ENCODE data around the gene FAM184A. TPM values are rescaled to one million over a fixed set of nuclear protein-coding genes. Genes with fewer than 3 reads are reported as not detected.

Gene FAM184A
- total and polyA plus RNA-seq, 2 donors from 2014 or later: 3.4 to 9.0 TPM

- Histone ChIP-seq H3K27ac (ENCODE audit: low read depth in 2 of 2, low read length in 2 of 2) (no peak overlapping the region), H3K9ac (ENCODE audit: low read length in 3 of 3) (no peak overlapping the region), H3K9me3 (ENCODE audit: control insufficient read depth in 2 of 3, insufficient read depth in 1 of 3, low read length in 3 of 3) (no peaks in the 10 kb centered on the region), H3K36me3 (ENCODE audit: control insufficient read depth in 2 of 3, insufficient read depth in 3 of 3, low read length in 3 of 3) (no peaks in the 10 kb centered on the region), H3K27me3 (ENCODE audit: control insufficient read depth, insufficient read depth, low read length) (no peaks in the 10 kb centered on the region), H3K4me1 (ENCODE audit: control insufficient read depth in 2 of 3, insufficient read depth in 2 of 3, low read depth in 1 of 3, low read length in 3 of 3) (peaks cover 0 to 6% (median 3%) of the 10 kb centered on the region in 3 donors), H3K4me3 (ENCODE audit: low read length in 3 of 3) (no peak overlapping the region)
- intact Hi-C loops (cut with DNase I): no loop called here
- FAIRE-seq: no peak
- DNase-seq: no peak
- no peak for TF ChIP-seq CTCF (IDR thresholded peaks at IDR 0.05; ENCODE audit: borderline replicate concordance, extremely low read depth, insufficient read depth)
Measured at GRCh38 chr6:119075200-119075981, 3.1 kb downstream of the FAM184A start.

GRCh38 chr6:119073307-119074051 is 5.0 kb downstream of the FAM184A start:
- Histone ChIP-seq H3K9ac (ENCODE audit: low read length in 3 of 3) (no peak overlapping the region), H3K4me1 (ENCODE audit: control insufficient read depth in 2 of 3, insufficient read depth in 2 of 3, low read depth in 1 of 3, low read length in 3 of 3) (peaks cover 0 to 6% (median 3%) of the 10 kb centered on the region in 3 donors), H3K9me3 (ENCODE audit: control insufficient read depth in 2 of 3, insufficient read depth in 1 of 3, low read length in 3 of 3) (no peaks in the 10 kb centered on the region), H3K27me3 (ENCODE audit: control insufficient read depth, insufficient read depth, low read length) (no peaks in the 10 kb centered on the region), H3K36me3 (ENCODE audit: control insufficient read depth in 2 of 3, insufficient read depth in 3 of 3, low read length in 3 of 3) (no peaks in the 10 kb centered on the region), H3K27ac (ENCODE audit: low read depth in 2 of 2, low read length in 2 of 2) (no peak overlapping the region), H3K4me3 (ENCODE audit: low read length in 3 of 3) (no peak overlapping the region)
- intact Hi-C loops (cut with DNase I): no loop called here
- no peak for DNase-seq
- no peak for TF ChIP-seq CTCF (IDR thresholded peaks at IDR 0.05; ENCODE audit: borderline replicate concordance, extremely low read depth, insufficient read depth)
- no peak for FAIRE-seq

- FAIRE-seq (no peak), DNase-seq (no peak)
- H3K4me3 ChIP-seq (ENCODE audit: low read length in 3 of 3): no peak overlapping the region
- H3K27ac ChIP-seq (ENCODE audit: low read depth in 2 of 2, low read length in 2 of 2): no peak overlapping the region
- no peaks in the 10 kb centered on the region for H3K36me3 ChIP-seq (ENCODE audit: control insufficient read depth in 2 of 3, insufficient read depth in 3 of 3, low read length in 3 of 3)
- intact Hi-C loops (cut with DNase I): no loop called here
- H3K27me3 ChIP-seq (ENCODE audit: control insufficient read depth, insufficient read depth, low read length): no peaks in the 10 kb centered on the region
- no peak overlapping the region for H3K9ac ChIP-seq (ENCODE audit: low read length in 3 of 3)
- no peaks in the 10 kb centered on the region for H3K4me1 ChIP-seq (ENCODE audit: control insufficient read depth in 2 of 3, insufficient read depth in 2 of 3, low read depth in 1 of 3, low read length in 3 of 3)
- no peak for TF ChIP-seq CTCF (IDR thresholded peaks at IDR 0.05; ENCODE audit: borderline replicate concordance, extremely low read depth, insufficient read depth)
- H3K9me3 ChIP-seq (ENCODE audit: control insufficient read depth in 2 of 3, insufficient read depth in 1 of 3, low read length in 3 of 3): no peaks in the 10 kb centered on the region
Measured at GRCh38 chr6:119071576-119071975, 6.9 kb downstream of the FAM184A start.

Measured in kidney (tissue), 14 donors.